SK-N-SH treated with all-trans-retinoic acid at 6 μM for 48 hours (cell line): Measurements from ENCODE around the gene SPTBN4.
A peak's percentile ranks its signal among the peaks of the same experiment; 100 is the strongest.

ENCODE experiments used
- ATAC-seq: fragments of 200-7000 bp; cut with Tn5 transposase; 3 replicates; pipeline ENCODE4 v1.9.1; 2020; ENCODE audit warnings: mild to moderate bottlenecking, moderate library complexity
- ARNTL ChIP-seq: fragments of 450-650 bp; formaldehyde crosslinking; IDR thresholded peaks from 2 replicates; pipeline ENCODE4 v1.5.0; 2020; ENCODE audit warnings: low read depth, mild to moderate bottlenecking, moderate library complexity, borderline replicate concordance
- BACH2 ChIP-seq: fragments of 250-450 bp; sonication (Bioruptor Pico); IDR thresholded peaks from 2 replicates; pipeline ENCODE4 v1.9.0; 2021; ENCODE audit warnings: mild to moderate bottlenecking, borderline replicate concordance
- CREB5 ChIP-seq: fragments of 250-450 bp; sonication (Bioruptor Pico); IDR thresholded peaks from 2 replicates; pipeline ENCODE4 v1.5.1; 2020; ENCODE audit warnings: low read depth, mild to moderate bottlenecking, moderate library complexity
- CSDC2 ChIP-seq: fragments of 250-450 bp; sonication (Bioruptor Pico); IDR thresholded peaks from 2 replicates; pipeline ENCODE4 v1.5.0; 2020; ENCODE audit warnings: mild to moderate bottlenecking, moderate library complexity
- ESRRG ChIP-seq: fragments of 250-450 bp; sonication (Bioruptor Pico); IDR thresholded peaks from 2 replicates; pipeline ENCODE4 v1.6.1; 2021; ENCODE audit warnings: mild to moderate bottlenecking
- GLIS3 ChIP-seq: fragments of 250-450 bp; sonication (Bioruptor Pico); IDR thresholded peaks from 2 replicates; pipeline ENCODE4 v1.5.0; 2020; ENCODE audit warnings: mild to moderate bottlenecking, moderate library complexity
- ISL1 ChIP-seq: fragments of 250-450 bp; sonication (Bioruptor Pico); IDR thresholded peaks from 2 replicates; pipeline ENCODE4 v2.1.2; 2022; ENCODE audit warnings: mild to moderate bottlenecking, moderate library complexity
- OSR1 ChIP-seq: fragments of 250-450 bp; sonication (Bioruptor Pico); IDR thresholded peaks from 2 replicates; pipeline ENCODE4 v1.8.0; 2022; ENCODE audit warnings: moderate library complexity, mild to moderate bottlenecking, inconsistent platforms
- POU6F1 ChIP-seq: fragments of 250-450 bp; sonication (Bioruptor Pico); IDR thresholded peaks from 2 replicates; pipeline ENCODE4 v1.8.0; 2021; ENCODE audit warnings: low read depth, mild to moderate bottlenecking, moderate library complexity, borderline replicate concordance
- PPARA ChIP-seq: fragments of 250-450 bp; sonication (Bioruptor Pico); IDR thresholded peaks from 2 replicates; pipeline ENCODE4 v1.5.0; 2020; ENCODE audit warnings: mild to moderate bottlenecking, borderline replicate concordance
- RARB ChIP-seq: fragments of 250-450 bp; sonication (Bioruptor Pico); IDR thresholded peaks from 2 replicates; pipeline ENCODE4 v1.8.0; 2021; ENCODE audit warnings: mild to moderate bottlenecking, moderate library complexity
- SNAI2 ChIP-seq: fragments of 250-450 bp; sonication (Bioruptor Pico); IDR thresholded peaks from 2 replicates; pipeline ENCODE4 v1.5.0; 2020; ENCODE audit warnings: mild to moderate bottlenecking, moderate library complexity
- TCF4 ChIP-seq: fragments of 250-450 bp; sonication (Bioruptor Pico); IDR thresholded peaks from 2 replicates; pipeline ENCODE4 v1.8.0; 2021; ENCODE audit warnings: mild to moderate bottlenecking, moderate library complexity, borderline replicate concordance
- TOX ChIP-seq: fragments of 250-450 bp; sonication (Bioruptor Pico); IDR thresholded peaks from 2 replicates; pipeline ENCODE4 v1.8.0; 2021; ENCODE audit warnings: mild to moderate bottlenecking, moderate library complexity, borderline replicate concordance
- ZC3H10 ChIP-seq: fragments of 250-450 bp; sonication (Bioruptor Pico); IDR thresholded peaks from 2 replicates; pipeline ENCODE4 v1.5.1; 2021; ENCODE audit warnings: mild to moderate bottlenecking, moderate library complexity
- ZFP30 ChIP-seq: fragments of 450-650 bp; formaldehyde crosslinking; IDR thresholded peaks from 2 replicates; pipeline ENCODE4 v1.5.0; 2022; ENCODE audit warnings: mild to moderate bottlenecking, moderate library complexity
- ZNF70 ChIP-seq: fragments of 450-650 bp; formaldehyde crosslinking; IDR thresholded peaks from 2 replicates; pipeline ENCODE4 v1.5.0; 2020; ENCODE audit warnings: mild to moderate bottlenecking, moderate library complexity
- TF ChIP-seq, protein P1 (sequence below): fragments of 250-450 bp; sonication (Bioruptor Pico); IDR thresholded peaks from 2 replicates; pipeline ENCODE4 v1.5.1; 2021; ENCODE audit warnings: mild to moderate bottlenecking, moderate library complexity
- TF ChIP-seq, protein P2 (sequence below): fragments of 250-450 bp; sonication (Bioruptor Pico); IDR thresholded peaks from 2 replicates; pipeline ENCODE4 v1.8.0; 2020; ENCODE audit warnings: mild to moderate bottlenecking, moderate library complexity, borderline replicate concordance
- TF ChIP-seq, protein P3 (sequence below): fragments of 250-450 bp; sonication (Bioruptor Pico); IDR thresholded peaks from 2 replicates; pipeline ENCODE4 v1.5.0; 2020; ENCODE audit warnings: mild to moderate bottlenecking, moderate library complexity

SPTBN4 gene

DNA sequence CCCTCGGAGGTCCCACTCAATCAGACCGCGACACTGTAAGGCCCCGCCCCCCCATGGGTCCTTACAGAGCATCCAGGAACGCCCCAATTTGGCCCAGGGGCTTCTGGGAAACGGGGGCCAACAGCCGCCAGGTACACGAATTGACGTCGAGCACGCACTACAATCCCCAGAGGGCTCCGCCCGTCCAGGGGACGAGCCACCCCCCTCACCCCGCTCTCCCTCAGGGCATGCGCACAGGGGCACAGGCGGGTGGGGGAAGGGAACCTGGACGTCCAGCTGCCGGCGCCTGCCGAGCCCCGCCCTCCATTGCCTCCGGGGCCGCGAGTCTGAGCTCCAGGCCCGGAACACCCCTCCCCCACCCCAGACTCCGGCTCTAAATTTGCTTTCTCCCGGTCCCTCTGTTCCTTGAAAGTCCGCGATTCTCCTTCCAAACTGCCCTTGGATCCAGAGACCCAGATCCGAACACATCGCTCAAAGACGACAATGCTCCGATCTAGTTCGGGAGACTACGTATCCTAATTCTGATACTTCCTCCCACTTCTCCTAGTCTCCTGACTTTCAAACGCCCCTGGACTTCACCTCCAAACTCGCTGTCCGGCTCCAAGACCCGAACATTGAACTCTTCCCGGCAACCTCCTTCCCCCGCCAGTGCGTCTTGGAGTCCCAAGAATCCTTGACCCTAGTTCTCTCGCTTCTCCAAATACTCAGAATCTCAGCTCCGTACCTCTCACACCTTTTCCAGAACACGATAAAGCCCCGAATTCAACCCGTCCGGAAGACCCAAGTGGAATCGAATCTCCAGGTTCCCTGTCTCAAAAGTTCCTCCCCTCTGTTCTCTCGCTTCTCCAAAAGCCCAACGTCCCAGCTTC lies 23.4 kb upstream of the SPTBN4 start:
- peak; percentile 85 for ATAC-seq
- TF ChIP-seq CREB5 (CRISPR knock-in tag) (no peak), ZNF70 (no peak), SNAI2 (CRISPR knock-in tag) (no peak), BACH2 (CRISPR knock-in tag) (no peak), TCF4 (no peak), ISL1 (CRISPR knock-in tag) (no peak)
- TF ChIP-seq, protein P1, sequence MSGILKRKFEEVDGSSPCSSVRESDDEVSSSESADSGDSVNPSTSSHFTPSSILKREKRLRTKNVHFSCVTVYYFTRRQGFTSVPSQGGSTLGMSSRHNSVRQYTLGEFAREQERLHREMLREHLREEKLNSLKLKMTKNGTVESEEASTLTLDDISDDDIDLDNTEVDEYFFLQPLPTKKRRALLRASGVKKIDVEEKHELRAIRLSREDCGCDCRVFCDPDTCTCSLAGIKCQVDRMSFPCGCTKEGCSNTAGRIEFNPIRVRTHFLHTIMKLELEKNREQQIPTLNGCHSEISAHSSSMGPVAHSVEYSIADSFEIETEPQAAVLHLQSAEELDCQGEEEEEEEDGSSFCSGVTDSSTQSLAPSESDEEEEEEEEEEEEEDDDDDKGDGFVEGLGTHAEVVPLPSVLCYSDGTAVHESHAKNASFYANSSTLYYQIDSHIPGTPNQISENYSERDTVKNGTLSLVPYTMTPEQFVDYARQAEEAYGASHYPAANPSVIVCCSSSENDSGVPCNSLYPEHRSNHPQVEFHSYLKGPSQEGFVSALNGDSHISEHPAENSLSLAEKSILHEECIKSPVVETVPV (CRISPR knock-in tag), result no peak

- ATAC-seq, result peak; percentile 82
- TF ChIP-seq, protein P1 (CRISPR knock-in tag), result no peak
- TF ChIP-seq, protein P2, sequence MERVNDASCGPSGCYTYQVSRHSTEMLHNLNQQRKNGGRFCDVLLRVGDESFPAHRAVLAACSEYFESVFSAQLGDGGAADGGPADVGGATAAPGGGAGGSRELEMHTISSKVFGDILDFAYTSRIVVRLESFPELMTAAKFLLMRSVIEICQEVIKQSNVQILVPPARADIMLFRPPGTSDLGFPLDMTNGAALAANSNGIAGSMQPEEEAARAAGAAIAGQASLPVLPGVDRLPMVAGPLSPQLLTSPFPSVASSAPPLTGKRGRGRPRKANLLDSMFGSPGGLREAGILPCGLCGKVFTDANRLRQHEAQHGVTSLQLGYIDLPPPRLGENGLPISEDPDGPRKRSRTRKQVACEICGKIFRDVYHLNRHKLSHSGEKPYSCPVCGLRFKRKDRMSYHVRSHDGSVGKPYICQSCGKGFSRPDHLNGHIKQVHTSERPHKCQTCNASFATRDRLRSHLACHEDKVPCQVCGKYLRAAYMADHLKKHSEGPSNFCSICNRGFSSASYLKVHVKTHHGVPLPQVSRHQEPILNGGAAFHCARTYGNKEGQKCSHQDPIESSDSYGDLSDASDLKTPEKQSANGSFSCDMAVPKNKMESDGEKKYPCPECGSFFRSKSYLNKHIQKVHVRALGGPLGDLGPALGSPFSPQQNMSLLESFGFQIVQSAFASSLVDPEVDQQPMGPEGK, result no peak
- TF ChIP-seq RARB (CRISPR knock-in tag) (no peak), CREB5 (CRISPR knock-in tag) (no peak), ZFP30 (CRISPR knock-in tag) (no peak), ISL1 (CRISPR knock-in tag) (no peak), ZC3H10 (CRISPR knock-in tag) (no peak), GLIS3 (CRISPR knock-in tag) (no peak), ARNTL (CRISPR knock-in tag) (no peak), ZNF70 (no peak)
Observed at GRCh38 chr19:40444000-40444824, 22.6 kb upstream of the SPTBN4 start, which contains the start of gene SERTAD3. Gene SERTAD3, minus strand, starts transcription at chr19:40444335. Its CDS starts 2,255 bp downstream, at chr19:40442080.

GRCh38 chr19:40444825-40445312 lies 21.9 kb upstream of the SPTBN4 start:
- ATAC-seq, result no peak
- TF ChIP-seq ZC3H10 (CRISPR knock-in tag) (no peak), ISL1 (CRISPR knock-in tag) (no peak), SNAI2 (CRISPR knock-in tag) (no peak), PPARA (CRISPR knock-in tag) (no peak), CSDC2 (CRISPR knock-in tag) (no peak), POU6F1 (CRISPR knock-in tag) (no peak), GLIS3 (CRISPR knock-in tag) (no peak; the same call in 1 of the 2 replicates), CREB5 (CRISPR knock-in tag) (no peak), BACH2 (CRISPR knock-in tag) (no peak), ZFP30 (CRISPR knock-in tag) (no peak), ZNF70 (no peak; the same call in 1 of the 2 replicates), ESRRG (CRISPR knock-in tag) (no peak), OSR1 (CRISPR knock-in tag) (no peak), TCF4 (no peak), TOX (CRISPR knock-in tag) (no peak)
- TF ChIP-seq, protein P3, sequence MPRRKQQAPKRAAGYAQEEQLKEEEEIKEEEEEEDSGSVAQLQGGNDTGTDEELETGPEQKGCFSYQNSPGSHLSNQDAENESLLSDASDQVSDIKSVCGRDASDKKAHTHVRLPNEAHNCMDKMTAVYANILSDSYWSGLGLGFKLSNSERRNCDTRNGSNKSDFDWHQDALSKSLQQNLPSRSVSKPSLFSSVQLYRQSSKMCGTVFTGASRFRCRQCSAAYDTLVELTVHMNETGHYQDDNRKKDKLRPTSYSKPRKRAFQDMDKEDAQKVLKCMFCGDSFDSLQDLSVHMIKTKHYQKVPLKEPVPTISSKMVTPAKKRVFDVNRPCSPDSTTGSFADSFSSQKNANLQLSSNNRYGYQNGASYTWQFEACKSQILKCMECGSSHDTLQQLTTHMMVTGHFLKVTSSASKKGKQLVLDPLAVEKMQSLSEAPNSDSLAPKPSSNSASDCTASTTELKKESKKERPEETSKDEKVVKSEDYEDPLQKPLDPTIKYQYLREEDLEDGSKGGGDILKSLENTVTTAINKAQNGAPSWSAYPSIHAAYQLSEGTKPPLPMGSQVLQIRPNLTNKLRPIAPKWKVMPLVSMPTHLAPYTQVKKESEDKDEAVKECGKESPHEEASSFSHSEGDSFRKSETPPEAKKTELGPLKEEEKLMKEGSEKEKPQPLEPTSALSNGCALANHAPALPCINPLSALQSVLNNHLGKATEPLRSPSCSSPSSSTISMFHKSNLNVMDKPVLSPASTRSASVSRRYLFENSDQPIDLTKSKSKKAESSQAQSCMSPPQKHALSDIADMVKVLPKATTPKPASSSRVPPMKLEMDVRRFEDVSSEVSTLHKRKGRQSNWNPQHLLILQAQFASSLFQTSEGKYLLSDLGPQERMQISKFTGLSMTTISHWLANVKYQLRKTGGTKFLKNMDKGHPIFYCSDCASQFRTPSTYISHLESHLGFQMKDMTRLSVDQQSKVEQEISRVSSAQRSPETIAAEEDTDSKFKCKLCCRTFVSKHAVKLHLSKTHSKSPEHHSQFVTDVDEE, result no peak
